Loucy (cell line): ENCODE measurements around the gene ITPKB.

ENCODE experiments used
- EZH2phosphoT487 ChIP-seq: fragments of 200-600 bp; IDR thresholded peaks from 2 replicates; pipeline ENCODE4 v1.6.1; 2018; ENCODE audit warnings: antibody characterized with exemption, mild to moderate bottlenecking, moderate library complexity, borderline replicate concordance
- TF ChIP-seq, protein P1 (sequence below): fragments of 200-600 bp; sonication (generic); conservative IDR thresholded peaks from 2 replicates; pipeline ENCODE4 v1.5.1; 2014; ENCODE audit warnings: mild to moderate bottlenecking, antibody characterized with exemption, low read length

DNA sequence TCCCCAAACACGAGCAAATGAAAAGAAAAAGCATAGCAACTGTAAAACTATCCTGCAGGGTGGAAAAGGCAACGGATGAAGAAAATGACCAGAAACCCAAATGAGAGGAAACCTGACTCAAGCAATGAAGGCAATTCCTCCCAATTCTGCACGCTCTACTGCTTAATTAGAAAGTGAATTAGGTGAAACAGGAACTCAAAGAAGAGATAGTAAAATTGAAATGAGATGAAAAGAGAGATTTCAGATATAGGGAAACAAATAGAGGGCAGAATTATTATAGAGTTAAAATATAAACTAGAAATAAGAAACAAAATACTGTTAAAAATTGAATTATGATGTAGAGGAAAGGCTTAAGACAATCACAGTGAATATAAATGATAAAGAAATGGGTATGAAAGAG lies 27.5 kb upstream of the ITPKB start:
- TF ChIP-seq, protein P1, sequence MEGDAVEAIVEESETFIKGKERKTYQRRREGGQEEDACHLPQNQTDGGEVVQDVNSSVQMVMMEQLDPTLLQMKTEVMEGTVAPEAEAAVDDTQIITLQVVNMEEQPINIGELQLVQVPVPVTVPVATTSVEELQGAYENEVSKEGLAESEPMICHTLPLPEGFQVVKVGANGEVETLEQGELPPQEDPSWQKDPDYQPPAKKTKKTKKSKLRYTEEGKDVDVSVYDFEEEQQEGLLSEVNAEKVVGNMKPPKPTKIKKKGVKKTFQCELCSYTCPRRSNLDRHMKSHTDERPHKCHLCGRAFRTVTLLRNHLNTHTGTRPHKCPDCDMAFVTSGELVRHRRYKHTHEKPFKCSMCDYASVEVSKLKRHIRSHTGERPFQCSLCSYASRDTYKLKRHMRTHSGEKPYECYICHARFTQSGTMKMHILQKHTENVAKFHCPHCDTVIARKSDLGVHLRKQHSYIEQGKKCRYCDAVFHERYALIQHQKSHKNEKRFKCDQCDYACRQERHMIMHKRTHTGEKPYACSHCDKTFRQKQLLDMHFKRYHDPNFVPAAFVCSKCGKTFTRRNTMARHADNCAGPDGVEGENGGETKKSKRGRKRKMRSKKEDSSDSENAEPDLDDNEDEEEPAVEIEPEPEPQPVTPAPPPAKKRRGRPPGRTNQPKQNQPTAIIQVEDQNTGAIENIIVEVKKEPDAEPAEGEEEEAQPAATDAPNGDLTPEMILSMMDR, result no peak
- no peak for TF ChIP-seq EZH2phosphoT487
